GM19043 (cell line): ENCODE measurements around the gene SNX18.

ENCODE experiments used
- ATAC-seq: cut with Tn5 transposase; IDR thresholded peaks from one replicate; pipeline ENCODE4 v1.9.1; 2021; ENCODE audit warnings: low read depth; ENCODE audit not compliant: unreplicated experiment

SNX18 gene

DNA sequence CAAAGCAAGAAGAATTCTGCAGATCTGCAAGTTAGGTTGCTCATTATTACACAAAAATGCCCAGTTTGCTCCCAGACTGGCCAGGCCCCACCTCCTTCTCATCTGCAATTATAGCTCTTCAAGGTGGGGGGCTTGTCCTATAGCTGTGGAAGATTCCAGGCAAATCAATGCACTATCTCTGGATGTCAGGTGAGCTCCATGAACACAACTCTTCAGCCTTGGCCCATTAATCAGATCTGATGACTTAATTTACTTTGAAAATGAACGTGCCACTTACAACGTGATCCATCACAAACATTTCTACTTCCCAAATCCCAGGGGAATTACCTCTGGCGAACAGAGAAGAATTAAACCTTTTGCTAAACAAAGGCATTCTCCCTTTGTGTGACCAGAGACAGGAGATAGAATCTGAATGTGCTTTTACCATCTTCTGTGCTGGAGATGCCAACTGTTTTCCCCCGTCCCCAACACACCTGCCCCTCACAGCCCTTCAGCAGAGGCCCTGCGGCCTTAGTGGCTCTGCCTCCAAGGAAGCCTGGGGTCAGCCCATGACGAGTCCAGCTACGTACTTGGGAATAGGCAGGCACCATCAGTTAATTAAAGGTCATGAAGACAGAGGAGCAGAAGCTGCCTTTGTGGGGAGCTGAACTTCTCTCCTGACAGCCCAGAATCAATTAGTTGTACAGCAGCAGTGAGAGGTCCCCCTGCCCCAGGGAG lies 60.5 kb downstream of the SNX18 start:
- no peak for ATAC-seq

GRCh38 chr5:54579591-54580295 lies 62.2 kb downstream of the SNX18 start:
- no peak for ATAC-seq

DNA sequence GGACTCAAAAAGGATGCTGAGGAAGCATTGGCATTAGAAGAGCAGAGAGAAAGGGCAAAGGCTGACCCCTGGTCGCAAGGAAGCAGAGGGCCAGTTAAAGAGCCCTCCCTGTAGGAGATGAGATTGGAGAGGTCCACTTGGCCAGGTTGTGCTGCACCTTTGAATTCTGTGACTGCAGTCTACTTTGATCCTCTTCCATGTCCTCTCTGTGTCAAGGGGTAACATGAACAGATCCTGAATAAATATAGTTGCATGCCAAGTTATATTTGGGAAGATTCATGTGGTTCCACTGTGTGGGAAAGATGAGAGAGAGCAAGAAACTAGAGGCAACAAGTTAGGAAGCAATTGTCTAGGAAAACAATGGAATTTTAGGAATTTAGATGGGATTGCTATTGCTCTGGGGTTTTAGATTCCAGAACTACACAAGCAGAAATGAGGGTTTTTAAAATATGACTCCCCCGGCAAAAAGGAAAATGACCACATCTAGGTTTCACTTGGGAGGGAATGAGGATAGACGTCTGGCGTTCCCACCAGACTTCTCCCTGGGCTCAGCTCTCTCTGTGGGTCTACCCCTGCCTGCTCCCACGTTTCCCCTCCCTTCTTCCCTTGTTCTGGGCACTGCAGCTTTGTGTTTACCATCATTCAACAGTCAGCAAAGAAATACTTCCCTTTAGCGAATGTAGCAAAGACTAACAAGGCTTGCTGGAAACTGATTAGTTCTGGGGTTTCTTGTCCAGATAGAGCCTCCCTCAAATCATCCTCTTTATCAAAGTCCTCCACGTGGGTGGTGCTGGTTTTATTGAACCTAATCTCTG lies 63.6 kb downstream of the SNX18 start:
- no peak for ATAC-seq

DNA sequence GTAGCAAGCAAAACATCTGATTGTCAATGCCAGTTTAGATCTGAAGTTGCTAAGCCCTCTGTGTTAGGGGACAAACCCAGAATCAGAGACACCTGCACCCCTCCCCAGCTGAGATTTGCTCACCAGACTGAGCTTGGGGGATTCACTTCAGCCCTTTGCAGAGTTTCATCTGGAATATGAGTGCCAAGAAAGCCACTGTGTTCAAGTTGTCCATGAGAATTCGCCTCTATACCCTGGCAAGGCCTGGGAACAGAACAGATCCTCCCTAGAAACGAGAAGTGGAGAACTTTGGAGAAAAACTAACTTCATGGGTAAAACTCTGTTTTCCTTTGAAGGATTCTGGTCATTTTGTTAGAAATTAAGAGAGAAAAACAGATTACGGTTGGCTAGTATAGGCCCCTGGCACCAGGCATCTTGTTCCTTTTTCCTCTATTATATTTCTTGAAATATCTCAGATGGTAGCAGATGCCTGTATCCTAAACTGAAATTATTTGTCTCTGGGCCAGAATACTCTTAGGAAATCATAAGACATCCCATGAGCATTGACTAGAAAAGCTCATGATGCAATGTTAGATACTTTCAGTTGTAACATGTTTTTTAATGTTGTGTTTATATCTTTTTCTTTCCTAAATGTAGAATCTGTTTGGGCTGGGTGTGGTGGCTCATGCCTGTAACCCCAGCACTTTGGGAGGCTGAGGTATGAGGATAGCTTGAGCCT lies 64.4 kb downstream of the SNX18 start:
- no peak for ATAC-seq

DNA sequence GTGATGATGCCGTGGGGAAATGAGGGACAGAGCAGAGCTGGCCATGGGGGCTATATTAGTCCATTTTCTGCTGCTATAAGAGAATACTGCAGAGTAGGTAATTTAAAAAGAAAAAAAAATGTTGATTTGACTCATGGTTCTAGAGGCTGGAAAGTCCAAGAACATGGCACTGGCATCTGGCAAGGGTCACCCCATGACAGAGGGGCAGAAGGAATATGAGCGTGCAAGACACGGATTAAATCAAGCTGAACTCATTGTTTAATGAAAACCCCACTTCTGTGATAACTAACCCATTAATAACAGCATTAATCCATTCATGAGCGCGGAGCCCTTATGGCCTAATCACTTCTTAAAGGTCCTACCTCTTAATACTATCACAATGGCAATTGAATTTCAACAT lies 68.8 kb downstream of the SNX18 start:
- no peak for ATAC-seq

DNA sequence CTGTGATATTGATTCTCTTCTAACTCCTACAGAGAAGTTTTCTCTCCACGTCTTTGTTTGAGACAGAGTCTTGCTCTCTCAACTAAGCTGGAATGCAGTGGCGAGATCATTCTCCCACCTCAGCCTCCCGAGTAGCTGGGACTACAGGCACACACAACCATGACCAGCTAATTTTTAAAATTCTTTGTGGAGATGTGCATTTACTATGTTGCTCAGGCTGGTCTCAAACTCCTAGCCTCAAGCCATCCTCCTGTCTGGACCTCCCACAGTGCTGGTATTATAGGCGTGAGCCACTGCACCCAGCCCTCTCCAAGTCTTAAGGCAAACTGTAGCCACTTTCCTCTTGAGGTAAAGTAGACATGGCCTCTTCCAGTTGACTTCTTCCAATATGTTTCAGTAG lies 72.2 kb downstream of the SNX18 start:
- no peak for ATAC-seq

- ATAC-seq: no peak
Measured at GRCh38 chr5:54590824-54591223, 73.3 kb downstream of the SNX18 start.

GRCh38 chr5:54593779-54594178 lies 76.2 kb downstream of the SNX18 start:
- no peak for ATAC-seq

DNA sequence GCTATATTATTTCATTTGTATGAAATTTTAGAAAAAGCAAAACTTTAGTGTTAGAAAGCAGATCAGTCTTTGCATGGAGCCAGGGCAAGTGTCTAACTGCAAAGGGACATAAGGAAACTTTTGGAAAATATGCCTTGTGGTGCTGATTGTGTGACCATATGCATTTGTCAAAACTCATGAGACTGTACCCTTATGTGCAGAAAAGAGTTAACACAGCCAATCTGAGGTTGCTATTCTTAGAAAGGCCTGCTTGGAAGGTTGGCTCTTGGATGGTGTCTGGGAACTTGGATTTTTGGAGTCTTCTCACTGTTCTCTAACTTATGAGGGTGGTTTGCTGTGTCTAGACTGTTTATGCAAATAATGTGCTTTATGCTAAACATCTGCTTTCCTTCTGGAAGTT lies 76.6 kb downstream of the SNX18 start:
- ATAC-seq: no peak

DNA sequence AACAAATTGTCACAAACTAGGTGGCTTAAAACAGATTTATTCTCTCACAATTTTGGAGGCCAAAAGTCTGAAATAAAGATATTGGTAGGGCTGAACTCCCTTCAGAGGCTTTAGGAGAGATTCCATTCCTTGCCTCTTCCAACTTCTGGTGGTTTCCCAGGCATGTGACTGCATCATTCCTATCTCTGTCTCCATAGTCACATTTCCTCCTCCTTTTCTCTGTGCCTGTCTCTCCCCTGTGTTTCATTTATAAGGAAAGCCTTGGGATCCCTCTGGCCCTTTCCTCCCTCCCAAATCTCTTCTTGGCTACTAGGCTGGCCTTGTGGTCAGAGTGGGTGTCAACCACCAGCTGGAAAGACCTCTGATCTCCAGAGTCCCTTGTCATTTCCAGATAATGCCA lies 78.2 kb downstream of the SNX18 start:
- no peak for ATAC-seq
